Pancreas (tissue), 10 donors: ENCODE data around the gene CUX1. TPM values are rescaled to one million over a fixed set of nuclear protein-coding genes. Genes with fewer than 3 reads are reported as not detected.

ENCODE experiments used
- ATAC-seq, 4 donors: fragments of 200-7000 bp; cut with Tn5 transposase; one replicate each; pipeline versions ENCODE4 v1.8.0 to v1.9.1; 2020; ENCODE audit warnings: mild to moderate bottlenecking in 4 of 4, moderate library complexity in 4 of 4
- DNase-seq, 6 donors: peaks; one replicate each; pipeline ENCODE4 v3.0.0-alpha.2; 2020
- FAIRE-seq: peaks from 2 replicates; lab custom pipeline; 2012; peaks lifted over from hg19 to GRCh38; lab: Jason Lieb, UNC
- H3K27ac ChIP-seq, 4 donors: fragments of 200-600 bp; sonication (generic); 1 replicate in 3 of 4; 2 replicates in 1 of 4; pipeline versions ENCODE4 v1.5.0 to v1.8.0; 2020
- H3K27me3 ChIP-seq, 4 donors: fragments of 200-600 bp; one replicate each; pipeline ENCODE4 v1.8.0; 2021
- H3K36me3 ChIP-seq, 3 donors: fragments of 200-600 bp; sonication (generic) in 1 of 3; one replicate each; pipeline versions ENCODE4 v1.5.0 to v1.8.0; 2020 to 2021
- H3K4me1 ChIP-seq, 3 donors: fragments of 200-600 bp; one replicate each; pipeline ENCODE4 v1.8.0; 2021
- H3K4me3 ChIP-seq, 4 donors: fragments of 200-600 bp; sonication (generic) in 2 of 4; one replicate each; pipeline versions ENCODE4 v1.5.0 to v1.8.0; 2020 to 2021
- H3K9me3 ChIP-seq, 4 donors: fragments of 200-600 bp; one replicate each; pipeline ENCODE4 v1.8.0; 2021
- WGBS, 2 donors: extraction: QIAGEN DNeasy Blood & Tissue Kit; methylation state at CpG; one replicate each; pipeline ENCODE4 v1.1.7; 2013; 5-methylcytosine and 5-hydroxymethylcytosine counted together
- intact Hi-C, 3 donors: fragments of 100-400 bp; cut with DNase I; formaldehyde crosslinking; loops; one replicate each; pipeline versions ENCODE4 v1.11.1 to v1.14.2; 2022
- polyA plus RNA-seq, 2 donors: library from polyadenylated mRNA; stranded (reverse); fragments of 200-250 nt; gene quantifications; one replicate each; pipeline ENCODE4 v1.2.3, GENCODE V29; 2013
- total RNA-seq, 6 donors: library from RNA; stranded (reverse); fragmentation: NEBNext Ultra II Directional in 4 of 6; extraction: Animal tissue kit (Norgen Biotek cat#: 25700) in 4 of 6; gene quantifications; one replicate each; pipeline versions ENCODE4 v1.2.1 to v1.2.4, GENCODE V29; 2021 to 2023
- TF ChIP-seq, protein P1 (sequence below), 4 donors: fragments of 200-600 bp; sonication (generic) in 3 of 4; IDR thresholded peaks; one replicate each; pipeline versions ENCODE4 v1.5.0 to v1.8.0; 2021; ENCODE audit warnings: antibody characterized with exemption in 4 of 4
- donor health status: healthy with polysubstance abuse.
- donor health status: DM: no; HTN: no; CAD: no; lungs with moderate emphysema.
- donor health status: DM: no; HTN: no; CAD: no.
- donor health status: control.
- donor health status: control.
- donor health status: Bipolar disorder and iron deficiency.
- donor health status: DM: yes; HTN: yes; CAD: no.
- donor health status: DM: no; HTN: no; CAD: no.
- donor health status: DM: no; HTN: no; CAD: no.
- donor health status: DM: yes; HTN: yes; CAD: no.

The CUX1 gene
- total and polyA plus RNA-seq, 8 donors: 18.9 to 61.2 (median 45.1) TPM

DNA sequence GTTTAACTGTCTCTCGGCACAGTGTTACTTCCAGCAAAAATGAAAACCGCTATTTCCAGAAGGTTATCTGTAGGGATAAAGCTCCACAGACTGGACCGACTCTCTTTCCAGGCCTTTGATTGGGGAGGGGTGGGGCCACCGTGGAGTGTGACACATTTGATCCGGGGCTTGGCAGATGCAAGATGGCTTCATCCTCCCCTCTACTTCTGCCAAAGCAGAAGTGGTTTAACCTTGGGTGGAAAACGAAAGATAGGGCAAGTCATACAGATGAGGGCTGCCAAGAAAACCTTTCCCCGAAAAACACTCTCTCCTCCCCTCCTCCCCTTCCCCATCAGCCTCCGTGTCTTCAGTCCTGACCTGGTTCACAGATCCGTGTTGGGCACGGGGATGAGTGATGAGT lies 329.6 kb downstream of the CUX1 start:
- TF ChIP-seq, protein P1, sequence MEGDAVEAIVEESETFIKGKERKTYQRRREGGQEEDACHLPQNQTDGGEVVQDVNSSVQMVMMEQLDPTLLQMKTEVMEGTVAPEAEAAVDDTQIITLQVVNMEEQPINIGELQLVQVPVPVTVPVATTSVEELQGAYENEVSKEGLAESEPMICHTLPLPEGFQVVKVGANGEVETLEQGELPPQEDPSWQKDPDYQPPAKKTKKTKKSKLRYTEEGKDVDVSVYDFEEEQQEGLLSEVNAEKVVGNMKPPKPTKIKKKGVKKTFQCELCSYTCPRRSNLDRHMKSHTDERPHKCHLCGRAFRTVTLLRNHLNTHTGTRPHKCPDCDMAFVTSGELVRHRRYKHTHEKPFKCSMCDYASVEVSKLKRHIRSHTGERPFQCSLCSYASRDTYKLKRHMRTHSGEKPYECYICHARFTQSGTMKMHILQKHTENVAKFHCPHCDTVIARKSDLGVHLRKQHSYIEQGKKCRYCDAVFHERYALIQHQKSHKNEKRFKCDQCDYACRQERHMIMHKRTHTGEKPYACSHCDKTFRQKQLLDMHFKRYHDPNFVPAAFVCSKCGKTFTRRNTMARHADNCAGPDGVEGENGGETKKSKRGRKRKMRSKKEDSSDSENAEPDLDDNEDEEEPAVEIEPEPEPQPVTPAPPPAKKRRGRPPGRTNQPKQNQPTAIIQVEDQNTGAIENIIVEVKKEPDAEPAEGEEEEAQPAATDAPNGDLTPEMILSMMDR (IDR thresholded peaks at IDR 0.05): no peak
- FAIRE-seq: no peak

DNA sequence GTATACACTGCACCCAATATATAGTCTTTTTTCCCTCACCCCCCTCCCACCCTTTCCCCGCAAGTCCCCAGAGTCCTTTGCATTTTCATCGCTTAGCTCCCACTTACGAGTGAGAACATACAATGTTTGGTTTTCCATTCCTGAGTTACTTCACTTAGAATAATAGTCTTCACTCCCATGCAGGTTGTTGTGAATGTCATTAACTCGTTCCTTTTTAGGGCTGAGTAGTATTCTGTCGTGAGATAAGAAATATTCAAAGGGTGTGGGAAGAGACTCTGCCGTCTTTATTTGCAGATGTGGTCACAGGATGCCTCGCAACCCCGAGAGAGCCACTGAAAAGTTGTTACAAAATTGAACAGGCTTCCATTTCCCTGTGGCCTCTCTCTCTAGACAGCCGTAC lies 331.4 kb downstream of the CUX1 start:
- no peak for FAIRE-seq
- no peaks in the 10 kb centered on the region for H3K27me3 ChIP-seq
- no peaks in the 10 kb centered on the region for H3K9me3 ChIP-seq
- intact Hi-C loops: no loop called here
- H3K4me3 ChIP-seq: no peak overlapping the region
- no peaks in the 10 kb centered on the region for H3K4me1 ChIP-seq
- H3K36me3 ChIP-seq: no peaks in the 10 kb centered on the region
- no peak for ATAC-seq
- DNase-seq: no peak
- H3K27ac ChIP-seq: no peak overlapping the region
- TF ChIP-seq, protein P1 (IDR thresholded peaks at IDR 0.05): no peak
- WGBS, 2 donors: 92 to 99% methylated on average over 9 of the region's 9 CpGs

More for the DNA sequence above, 329.6 kb downstream of the CUX1 start:
- no peaks in the 10 kb centered on the region for H3K9me3 ChIP-seq
- H3K27me3 ChIP-seq: no peaks in the 10 kb centered on the region
- ATAC-seq (peak in 3 of 4 donors; percentile 34 to 53 (median 35)), DNase-seq (no peak)
- H3K4me1 ChIP-seq: no peaks in the 10 kb centered on the region
- 52 to 57% methylated on average over 10 of the region's 10 CpGs for WGBS, 2 donors
- no peaks in the 10 kb centered on the region for H3K36me3 ChIP-seq
- no peak overlapping the region for H3K4me3 ChIP-seq
- intact Hi-C loops: no loop called here
- no peak overlapping the region for H3K27ac ChIP-seq

DNA sequence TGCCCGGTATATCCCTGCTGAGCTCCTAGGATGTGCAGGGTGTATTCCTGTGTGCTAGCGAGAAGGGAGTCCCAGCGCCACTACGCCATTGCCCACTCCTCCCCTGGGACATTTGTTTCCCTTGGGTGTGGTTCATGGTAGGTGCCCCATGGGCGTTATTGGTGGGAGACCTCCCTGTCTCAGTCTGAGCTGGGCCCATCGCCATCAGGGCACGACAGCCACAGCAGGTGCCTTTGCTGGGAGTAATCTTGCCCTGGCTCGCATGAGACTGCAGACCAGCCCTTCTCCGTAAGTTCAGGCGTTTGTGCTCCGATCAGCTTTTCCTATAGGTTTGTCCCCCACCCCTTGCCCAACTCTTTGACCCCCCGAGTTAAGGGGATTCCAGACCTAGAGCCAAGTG lies 332.0 kb downstream of the CUX1 start:
- intact Hi-C loops: no loop called here
- DNase-seq (no peak), ATAC-seq (no peak), FAIRE-seq (no peak)
- WGBS, 2 donors: 92 to 96% methylated on average over 12 of the region's 12 CpGs
- H3K9me3 ChIP-seq: no peaks in the 10 kb centered on the region
- H3K4me1 ChIP-seq: no peaks in the 10 kb centered on the region
- TF ChIP-seq, protein P1 (IDR thresholded peaks at IDR 0.05): no peak
- no peak overlapping the region for H3K27ac ChIP-seq
- H3K4me3 ChIP-seq: no peak overlapping the region
- H3K27me3 ChIP-seq: no peaks in the 10 kb centered on the region
- no peaks in the 10 kb centered on the region for H3K36me3 ChIP-seq

DNA sequence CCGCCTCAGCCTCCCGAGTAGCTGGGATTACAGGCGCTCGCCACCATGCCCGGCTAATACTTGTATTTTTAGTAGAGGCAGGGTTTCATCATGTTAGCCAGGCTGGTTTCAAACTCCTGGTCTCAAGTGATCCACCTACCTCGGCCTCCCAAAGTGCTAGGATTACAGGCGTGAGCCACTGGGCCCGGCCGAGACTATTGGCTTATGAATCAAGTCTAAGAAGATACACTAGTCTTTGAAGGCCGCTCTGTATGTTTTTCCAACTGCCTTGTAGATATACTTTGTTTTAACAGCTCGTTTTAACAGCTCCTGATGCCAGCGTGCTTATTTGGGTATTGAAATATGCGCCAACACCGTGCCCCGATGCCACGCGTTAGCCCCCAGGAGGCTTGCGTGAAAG lies 332.8 kb downstream of the CUX1 start:
- Histone ChIP-seq H3K27me3 (no peaks in the 10 kb centered on the region), H3K36me3 (no peaks in the 10 kb centered on the region), H3K9me3 (no peaks in the 10 kb centered on the region), H3K4me3 (no peak overlapping the region), H3K4me1 (no peaks in the 10 kb centered on the region), H3K27ac (no peak overlapping the region)
- TF ChIP-seq, protein P1 (IDR thresholded peaks at IDR 0.05): no peak
- ATAC-seq (no peak), DNase-seq (no peak), FAIRE-seq (no peak)
- WGBS, 2 donors: 87 to 91% methylated on average over 18 of the region's 18 CpGs
- intact Hi-C loops: no loop called here

DNA sequence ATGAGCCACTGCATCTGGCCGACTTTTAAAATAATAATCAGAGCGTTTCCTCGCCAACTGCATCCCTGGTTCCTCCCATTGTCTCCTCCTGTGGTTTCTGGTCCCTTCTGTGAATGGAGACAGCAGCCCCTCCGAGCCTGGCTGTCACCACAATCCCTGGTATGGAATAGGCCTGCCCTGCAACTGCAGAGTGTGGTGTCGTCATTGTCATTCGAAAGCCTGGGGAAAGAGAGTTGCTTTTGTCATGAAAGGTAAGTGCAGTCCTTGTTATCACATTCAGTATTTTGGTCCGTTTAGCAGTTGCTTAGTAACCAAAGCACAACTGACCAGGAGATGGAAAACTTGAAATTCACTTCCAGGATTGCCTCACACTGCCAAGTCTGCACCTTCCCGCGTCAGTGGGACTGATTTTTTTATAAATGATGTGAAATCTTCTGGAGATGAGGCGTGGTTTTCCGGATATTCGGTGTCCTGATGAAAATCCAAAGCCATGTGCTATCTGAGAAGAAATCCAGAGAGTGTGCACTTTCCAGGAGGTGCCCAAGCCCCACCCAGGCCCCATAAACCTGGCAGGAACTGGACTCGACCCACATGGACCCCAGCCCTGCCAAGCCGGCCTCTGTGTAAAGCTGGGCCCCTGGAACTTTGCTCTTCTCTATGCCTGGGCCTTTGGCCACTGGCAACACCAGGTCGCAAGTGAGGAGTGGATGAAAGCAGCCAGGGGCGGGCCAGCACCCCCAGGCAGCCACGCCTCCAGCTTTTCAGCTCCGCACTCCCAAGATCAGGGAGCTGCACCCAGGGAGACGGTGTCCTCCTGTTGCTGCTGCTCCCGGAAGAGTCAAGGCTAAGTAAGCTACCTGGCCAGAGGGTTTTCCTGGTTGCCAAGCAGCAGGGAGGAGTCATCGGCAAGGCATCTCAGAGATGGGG lies 335.5 kb downstream of the CUX1 start:
- 78 to 79% methylated on average over 21 of the region's 21 CpGs for WGBS, 2 donors
- intact Hi-C loops: no loop called here
- H3K27ac ChIP-seq: no peak overlapping the region

More for the DNA sequence above, 335.5 kb downstream of the CUX1 start:
- no peak overlapping the region for H3K4me3 ChIP-seq
- TF ChIP-seq, protein P1 (IDR thresholded peaks at IDR 0.05): no peak
- DNase-seq (no peak), FAIRE-seq (no peak), ATAC-seq (peak in 3 of 4 donors; percentile 60 to 80 (median 72))
- H3K27me3 ChIP-seq: no peaks in the 10 kb centered on the region
- H3K36me3 ChIP-seq: no peaks in the 10 kb centered on the region
- no peaks in the 10 kb centered on the region for H3K4me1 ChIP-seq
- H3K9me3 ChIP-seq: no peaks in the 10 kb centered on the region
